ENCODE results near the gene UBN1. TPM values are rescaled to one million over a fixed set of nuclear protein-coding genes. Genes with fewer than 3 reads are reported as not detected.

Gene UBN1
- total and polyA plus RNA-seq, 10 of the 15 experiments (the other 5 are each of a cell fraction or from before 2014, with no cell fraction given) = 2.1 to 32.5 (median 13.9) TPM

- no peaks in the 10 kb centered on the region; the same call in 1 of the 2 replicates for H3K79me2 ChIP-seq (ENCODE audit: control insufficient read depth, insufficient read depth, low read length)
- intact Hi-C loops (cut with micrococcal nuclease; ENCODE audit: unreplicated experiment) = loop anchor here (10.0 kb wide), 1 partner anchor 255 kb away; the partner anchor contains the start of gene EEF2KMT
- no peak overlapping the region for H3K9ac ChIP-seq (ENCODE audit: control insufficient read depth, insufficient read depth, low read length)
- ChIA-PET CTCF (no interaction called here), RAD21 (ENCODE audit: unreplicated experiment) (no interaction called here), POLR2A (no interaction called here), SMC1A (ENCODE audit: uncharacterized antibody, unreplicated experiment) (no interaction called here)
- no peak for TF ChIP-seq SIN3A (IDR thresholded peaks at IDR 0.05; ENCODE audit: low read depth, low read length)
- no peak for TF ChIP-seq YBX1 (IDR thresholded peaks at IDR 0.05)
- TF ChIP-seq BCL11A (IDR thresholded peaks at IDR 0.05; ENCODE audit: low read depth, low read length) = no peak
- H3K9me3 ChIP-seq (replicated peaks; ENCODE audit: control insufficient read depth, insufficient read depth, low read length) = no peaks in the 10 kb centered on the region
- FAIRE-seq = no peak
- no TSS peak for BruUV-seq (replicated peaks)
- H3K27ac ChIP-seq (ENCODE audit: control insufficient read depth, insufficient read depth) = no peak overlapping the region
- no peaks in the 10 kb centered on the region for H3K4me1 ChIP-seq (ENCODE audit: control insufficient read depth, insufficient read depth, low read length)
- no peaks in the 10 kb centered on the region for H3K27me3 ChIP-seq (replicated peaks in 1 of 2; ENCODE audit: control insufficient read depth in 2 of 2, insufficient read depth in 2 of 2, low read length in 1 of 2)
- H3K4me2 ChIP-seq (ENCODE audit: control insufficient read depth, insufficient read depth) = no peak overlapping the region
- ATAC-seq = peak; percentile 46; the same call in 2 of the 3 replicates
- no peak for DNase-seq (ENCODE audit: low read depth, low spot score)
- H4K20me1 ChIP-seq (ENCODE audit: control insufficient read depth, insufficient read depth) = no peaks in the 10 kb centered on the region
- H3K4me3 ChIP-seq = no peak overlapping the region
- H3K36me3 ChIP-seq (ENCODE audit: control insufficient read depth in 2 of 2, insufficient read depth in 2 of 2, low read length in 1 of 2) = peaks cover 9 to 38% of the 10 kb centered on the region in 2 experiments
- H2AFZ ChIP-seq (ENCODE audit: control insufficient read depth, low read depth, low read length) = no peak overlapping the region
- in situ Hi-C loops (cut with MboI) = loop anchor here (10.0 kb wide), 1 partner anchor 245 kb away; no protein-coding TSS in a partner anchor
- 88% methylated on average over 5 of the region's 5 CpGs for WGBS (ENCODE audit: insufficient coverage, insufficient replicate concordance, low lambda C conversion rate, missing lambda C conversion rate)
Measured at GRCh38 chr16:4839942-4840341, 7.3 kb upstream of the UBN1 start.

- ChIA-PET CTCF (no interaction called here), RAD21 (ENCODE audit: unreplicated experiment) (no interaction called here), SMC1A (ENCODE audit: uncharacterized antibody, unreplicated experiment) (interaction anchor here (0.7 kb wide), 1 partner anchor 9 kb away, joined by 4 read pairs; no protein-coding TSS in a partner anchor), POLR2A (interaction anchor here (0.7 to 1.0 kb wide), 2 partner anchors 11 to 46 kb away, joined by 3 to 7 read pairs; no protein-coding TSS in a partner anchor)
- intact Hi-C loops (cut with micrococcal nuclease; ENCODE audit: unreplicated experiment) (loop anchor here (10.0 kb wide), 1 partner anchor 254 kb away; the partner anchor contains the start of gene EEF2KMT), in situ Hi-C loops (cut with MboI) (loop anchor here (10.0 kb wide), 1 partner anchor 244 kb away; no protein-coding TSS in a partner anchor)
- TF ChIP-seq YBX1 (IDR thresholded peaks at IDR 0.05) = no peak
- no peak for TF ChIP-seq CHD1 (IDR thresholded peaks at IDR 0.05; ENCODE audit: low read depth, low read length)
- TF ChIP-seq ZNF592 (IDR thresholded peaks at IDR 0.05) = no peak
- no peak for TF ChIP-seq PAX5 (IDR thresholded peaks at IDR 0.05; ENCODE audit: borderline replicate concordance, low read depth, low read length)
- TF ChIP-seq RFX5 (IDR thresholded peaks at IDR 0.05; ENCODE audit: low read depth, low read length) = no peak
- TF ChIP-seq SMAD5 (IDR thresholded peaks at IDR 0.05; ENCODE audit: low read depth) = no peak
- no peak for TF ChIP-seq SMARCA5 (IDR thresholded peaks at IDR 0.05)
- no peak for TF ChIP-seq ZBTB4 (CRISPR knock-in tag; IDR thresholded peaks at IDR 0.05)
- 78% methylated on average over 5 of the region's 5 CpGs for WGBS (ENCODE audit: insufficient coverage, insufficient replicate concordance, low lambda C conversion rate, missing lambda C conversion rate)
- no peaks in the 10 kb centered on the region for H4K20me1 ChIP-seq (ENCODE audit: control insufficient read depth, insufficient read depth)
- no peak overlapping the region for H3K9ac ChIP-seq (ENCODE audit: control insufficient read depth, insufficient read depth, low read length)
- H3K79me2 ChIP-seq (ENCODE audit: control insufficient read depth, insufficient read depth, low read length) = peaks cover 10% of the 10 kb centered on the region
- no peak overlapping the region for H3K4me3 ChIP-seq
- H3K27me3 ChIP-seq (replicated peaks in 1 of 2; ENCODE audit: control insufficient read depth in 2 of 2, insufficient read depth in 2 of 2, low read length in 1 of 2) = no peaks in the 10 kb centered on the region
- ATAC-seq = no peak
- no peak for FAIRE-seq
- no peak overlapping the region for H2AFZ ChIP-seq (ENCODE audit: control insufficient read depth, low read depth, low read length)
- peaks cover 9 to 38% of the 10 kb centered on the region in 2 experiments for H3K36me3 ChIP-seq (ENCODE audit: control insufficient read depth in 2 of 2, insufficient read depth in 2 of 2, low read length in 1 of 2)
- H3K4me1 ChIP-seq (ENCODE audit: control insufficient read depth, insufficient read depth, low read length) = no peaks in the 10 kb centered on the region
- BruUV-seq (replicated peaks) = no TSS peak
- no peaks in the 10 kb centered on the region for H3K9me3 ChIP-seq (replicated peaks; ENCODE audit: control insufficient read depth, insufficient read depth, low read length)
- DNase-seq (ENCODE audit: low read depth, low spot score) = no peak
- no peak overlapping the region for H3K4me2 ChIP-seq (ENCODE audit: control insufficient read depth, insufficient read depth)
- H3K27ac ChIP-seq (ENCODE audit: control insufficient read depth, insufficient read depth) = no peak overlapping the region
Measured at GRCh38 chr16:4840984-4841383, 6.3 kb upstream of the UBN1 start.
